Breast epithelium (tissue), 3 donors: ENCODE results near the gene PFN3.

ENCODE experiments used
- POLR2A ChIP-seq: fragments of 450-650 bp; IDR thresholded peaks from one replicate; pipeline ENCODE4 v1.6.1; 2016; ENCODE audit warnings: antibody characterized with exemption, mild to moderate bottlenecking, moderate library complexity
- POLR2AphosphoS5 ChIP-seq, 3 donors: sonication (generic); formaldehyde crosslinking; IDR thresholded peaks; one replicate each; pipeline ENCODE4 v1.6.1; 2017; ENCODE audit warnings: antibody characterized with exemption in 3 of 3
- TF ChIP-seq, protein P1 (sequence below), 3 donors: fragments of 450-650 bp; IDR thresholded peaks; one replicate each; pipeline ENCODE4 v1.5.1; 2016 to 2017; ENCODE audit warnings: antibody characterized with exemption in 3 of 3, mild to moderate bottlenecking in 3 of 3, moderate library complexity in 3 of 3

GRCh38 chr5:177410575-177410974 is 10.1 kb upstream of the PFN3 start:
- TF ChIP-seq, protein P1, sequence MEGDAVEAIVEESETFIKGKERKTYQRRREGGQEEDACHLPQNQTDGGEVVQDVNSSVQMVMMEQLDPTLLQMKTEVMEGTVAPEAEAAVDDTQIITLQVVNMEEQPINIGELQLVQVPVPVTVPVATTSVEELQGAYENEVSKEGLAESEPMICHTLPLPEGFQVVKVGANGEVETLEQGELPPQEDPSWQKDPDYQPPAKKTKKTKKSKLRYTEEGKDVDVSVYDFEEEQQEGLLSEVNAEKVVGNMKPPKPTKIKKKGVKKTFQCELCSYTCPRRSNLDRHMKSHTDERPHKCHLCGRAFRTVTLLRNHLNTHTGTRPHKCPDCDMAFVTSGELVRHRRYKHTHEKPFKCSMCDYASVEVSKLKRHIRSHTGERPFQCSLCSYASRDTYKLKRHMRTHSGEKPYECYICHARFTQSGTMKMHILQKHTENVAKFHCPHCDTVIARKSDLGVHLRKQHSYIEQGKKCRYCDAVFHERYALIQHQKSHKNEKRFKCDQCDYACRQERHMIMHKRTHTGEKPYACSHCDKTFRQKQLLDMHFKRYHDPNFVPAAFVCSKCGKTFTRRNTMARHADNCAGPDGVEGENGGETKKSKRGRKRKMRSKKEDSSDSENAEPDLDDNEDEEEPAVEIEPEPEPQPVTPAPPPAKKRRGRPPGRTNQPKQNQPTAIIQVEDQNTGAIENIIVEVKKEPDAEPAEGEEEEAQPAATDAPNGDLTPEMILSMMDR (IDR thresholded peaks at IDR 0.05), result no peak
- TF ChIP-seq POLR2AphosphoS5 (IDR thresholded peaks at IDR 0.05) (no peak), POLR2A (no peak)
